Hippocampal formation (tissue), 2 donors: ENCODE measurements around the gene AMOT.

Experiments
- DNase-seq, 2 donors: peaks; one replicate each; lab custom pipeline; 2025; lab: John Stamatoyannopoulos, UW

Gene AMOT

GRCh38 chrX:112738347-112739033 lies 102.1 kb downstream of the AMOT start:
- DNase-seq, result no peak

GRCh38 chrX:112736310-112736709 lies 104.3 kb downstream of the AMOT start:
- DNase-seq, result no peak

GRCh38 chrX:112735147-112735546 lies 105.5 kb downstream of the AMOT start:
- no peak for DNase-seq

- DNase-seq, result no peak
Measured at GRCh38 chrX:112734290-112734689, 106.3 kb downstream of the AMOT start.

GRCh38 chrX:112731793-112732192 lies 108.8 kb downstream of the AMOT start:
- DNase-seq, result no peak
